Fibroblast of peridontal ligament (primary cell): ENCODE data around the gene PKD1.

Experiments used
- DNase-seq: peaks from one replicate; pipeline ENCODE4 v3.0.0-alpha.2; 2010; ENCODE audit errors: extremely low read depth

PKD1 gene

GRCh38 chr16:2135770-2136490 is at the start of gene PKD1:
Gene PKD1 (minus strand): TSS chr16:2135898. CDS start chr16:2135689, 209 bp downstream.
- peak; percentile 94 for DNase-seq

GRCh38 chr16:2184962-2185361 is 49.3 kb upstream of the PKD1 start:
- DNase-seq: no peak

- no peak for DNase-seq
Measured at GRCh38 chr16:2184346-2184745, 48.6 kb upstream of the PKD1 start.

GRCh38 chr16:2183671-2184070 is 48.0 kb upstream of the PKD1 start:
- no peak for DNase-seq

- DNase-seq: no peak
Measured at GRCh38 chr16:2181952-2182351, 46.3 kb upstream of the PKD1 start.

- no peak for DNase-seq
Measured at GRCh38 chr16:2180962-2181923, 45.5 kb upstream of the PKD1 start.

- no peak for DNase-seq
Measured at GRCh38 chr16:2180461-2180860, 44.8 kb upstream of the PKD1 start.

GRCh38 chr16:2179576-2179975 is 43.9 kb upstream of the PKD1 start:
- no peak for DNase-seq

GRCh38 chr16:2179107-2179501 is 43.4 kb upstream of the PKD1 start:
- DNase-seq: no peak

- DNase-seq: no peak
Measured at GRCh38 chr16:2178321-2179106, 42.8 kb upstream of the PKD1 start.

- DNase-seq: no peak
Measured at GRCh38 chr16:2177561-2177960, 41.9 kb upstream of the PKD1 start.

GRCh38 chr16:2177101-2177500 is 41.4 kb upstream of the PKD1 start:
- no peak for DNase-seq

- no peak for DNase-seq
Measured at GRCh38 chr16:2176047-2176446, 40.3 kb upstream of the PKD1 start.

GRCh38 chr16:2175454-2175853 is 39.8 kb upstream of the PKD1 start:
- DNase-seq: no peak

GRCh38 chr16:2174396-2175131 is 38.9 kb upstream of the PKD1 start:
- no peak for DNase-seq

GRCh38 chr16:2173916-2174315 is 38.2 kb upstream of the PKD1 start:
- no peak for DNase-seq

GRCh38 chr16:2173366-2173765 is 37.7 kb upstream of the PKD1 start:
- DNase-seq: no peak

GRCh38 chr16:2172688-2173335 is 37.1 kb upstream of the PKD1 start:
- DNase-seq: no peak

- no peak for DNase-seq
Measured at GRCh38 chr16:2171601-2172178, 36.0 kb upstream of the PKD1 start.

- DNase-seq: no peak
Measured at GRCh38 chr16:2170587-2171435, 35.1 kb upstream of the PKD1 start.
